ENCODE measurements around the gene OIP5.
"Not testable (repeated sequence)": the region's sequence is repeated elsewhere in the genome, so short reads cannot be mapped to it uniquely, and the experiment has no call there.

OIP5 gene

DNA sequence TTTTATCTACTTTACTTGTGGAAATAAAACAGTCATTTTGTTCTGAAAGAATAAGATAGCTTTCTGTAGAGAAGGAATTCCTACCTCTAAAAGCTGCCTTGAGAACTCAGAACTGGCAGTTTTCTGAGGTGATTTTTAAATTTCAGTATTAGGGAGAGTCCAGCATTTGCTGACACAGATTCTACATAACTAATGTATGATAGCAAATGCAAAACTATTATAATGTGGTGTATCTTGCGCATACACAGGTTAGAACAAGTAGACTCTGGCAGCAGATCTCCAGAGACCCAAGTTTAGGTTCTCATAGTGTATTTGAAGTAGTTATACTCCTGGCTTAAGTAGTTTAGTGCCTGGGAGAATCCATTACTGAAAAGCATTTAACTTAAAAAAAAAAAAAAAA lies 30.8 kb downstream of the OIP5 start:
- DNase-seq (ENCODE audit: low spot score), result no peak

DNA sequence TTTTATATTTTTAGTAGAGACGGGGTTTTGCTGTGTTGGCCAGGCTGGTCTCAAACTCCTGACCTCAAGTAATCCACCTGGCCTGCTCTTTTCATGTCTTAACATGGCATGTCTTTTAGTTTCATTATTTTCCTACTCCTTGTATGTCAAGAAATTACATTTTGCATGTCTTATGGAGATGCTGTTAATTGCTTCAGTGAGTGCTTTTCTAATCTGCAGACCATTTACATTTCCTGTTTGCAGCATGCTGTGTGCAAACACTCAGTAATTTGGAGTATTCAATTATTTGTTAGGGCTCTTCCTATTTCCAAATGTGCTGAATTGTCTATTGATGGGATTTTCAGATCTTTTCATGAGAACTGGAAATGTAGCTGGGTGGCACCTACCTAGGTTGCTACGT lies 31.3 kb downstream of the OIP5 start:
- not testable (repeated sequence) for DNase-seq (ENCODE audit: low spot score)

DNA sequence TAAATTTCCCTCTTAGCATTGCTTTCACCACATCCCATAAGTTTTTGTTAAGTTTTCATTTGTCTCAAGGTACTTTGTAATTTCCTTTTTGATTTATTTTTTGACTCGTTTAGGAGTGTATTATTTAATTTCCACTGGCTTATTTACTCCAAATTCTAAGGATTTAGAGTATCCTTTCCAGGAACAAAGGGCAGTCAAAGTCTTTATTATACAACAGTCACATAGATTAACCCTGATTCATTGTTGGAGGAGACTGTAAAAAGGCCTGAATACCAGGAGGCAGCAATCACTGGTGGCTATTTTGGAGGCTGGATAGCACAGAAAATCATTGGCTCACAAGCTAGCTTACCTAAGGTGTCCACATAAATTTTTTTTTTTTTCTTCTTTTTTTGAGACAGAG lies 39.9 kb downstream of the OIP5 start:
- DNase-seq (ENCODE audit: low spot score), result no peak

DNA sequence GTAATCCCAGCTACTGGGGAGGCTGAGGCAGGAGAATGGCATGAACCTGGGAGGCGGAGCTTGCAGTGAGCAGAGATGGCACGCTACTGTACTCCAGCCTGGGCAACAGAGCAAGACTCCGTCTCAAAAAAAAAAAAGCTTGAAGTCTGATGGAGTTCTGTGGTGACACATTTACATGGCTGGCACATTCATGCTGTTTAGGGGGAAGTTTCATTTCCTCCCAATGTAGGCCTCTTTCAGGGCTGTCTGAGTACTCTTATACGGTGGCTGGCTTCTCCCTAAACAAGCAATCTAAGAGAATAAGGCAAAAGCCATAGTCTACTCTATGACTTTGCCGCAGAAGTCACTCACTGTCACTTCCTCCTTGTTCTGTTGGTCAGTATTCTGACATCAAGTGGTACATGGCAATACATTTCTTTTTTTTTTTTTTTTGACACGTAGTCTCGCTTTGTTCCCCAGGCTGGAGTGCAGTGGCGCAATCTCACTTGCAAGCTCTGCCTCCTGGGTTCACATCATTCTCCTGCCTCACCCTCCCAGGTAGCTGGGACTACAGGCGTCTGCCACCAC lies 41.2 kb downstream of the OIP5 start:
- DNase-seq (ENCODE audit: low spot score), result peak; percentile 9

DNA sequence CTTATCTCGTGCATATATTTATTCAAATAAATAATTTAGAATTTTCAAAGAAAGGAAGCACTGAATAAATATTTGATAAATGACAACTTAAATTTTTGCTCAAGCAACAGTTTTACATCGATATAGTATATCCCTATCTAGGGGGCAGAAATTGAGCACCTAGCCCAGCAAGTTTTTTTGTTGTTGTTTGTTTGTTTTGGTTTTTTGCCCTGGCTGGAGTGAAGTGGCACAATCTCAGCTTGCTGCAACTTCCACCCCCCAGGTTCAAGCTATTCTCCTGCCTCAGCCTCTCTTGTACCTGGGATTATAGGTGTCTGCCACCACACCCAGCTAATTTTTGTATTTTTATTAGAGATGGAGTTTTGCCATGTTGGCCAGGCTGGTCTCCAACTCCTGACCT lies 42.4 kb downstream of the OIP5 start:
- no peak for DNase-seq (ENCODE audit: low spot score)

DNA sequence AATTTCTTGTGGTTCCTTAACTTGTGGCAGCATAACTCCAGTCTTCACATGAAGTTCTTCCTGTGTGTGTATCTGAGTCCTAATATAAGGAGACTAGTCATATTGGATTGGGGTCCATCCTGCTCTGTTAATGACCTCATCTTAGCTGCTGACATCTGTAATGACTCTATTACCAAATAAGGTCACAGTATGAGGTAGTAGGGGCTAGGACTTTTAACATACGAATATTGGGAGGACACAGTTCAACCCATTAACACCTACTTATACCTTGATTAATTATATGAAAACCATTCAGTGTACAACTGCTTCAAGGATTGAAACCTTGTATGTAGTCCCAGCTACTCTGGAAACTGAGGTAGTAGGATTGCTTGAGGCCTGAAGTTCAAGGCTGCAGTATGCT lies 43.9 kb downstream of the OIP5 start:
- DNase-seq (ENCODE audit: low spot score), result no peak

DNA sequence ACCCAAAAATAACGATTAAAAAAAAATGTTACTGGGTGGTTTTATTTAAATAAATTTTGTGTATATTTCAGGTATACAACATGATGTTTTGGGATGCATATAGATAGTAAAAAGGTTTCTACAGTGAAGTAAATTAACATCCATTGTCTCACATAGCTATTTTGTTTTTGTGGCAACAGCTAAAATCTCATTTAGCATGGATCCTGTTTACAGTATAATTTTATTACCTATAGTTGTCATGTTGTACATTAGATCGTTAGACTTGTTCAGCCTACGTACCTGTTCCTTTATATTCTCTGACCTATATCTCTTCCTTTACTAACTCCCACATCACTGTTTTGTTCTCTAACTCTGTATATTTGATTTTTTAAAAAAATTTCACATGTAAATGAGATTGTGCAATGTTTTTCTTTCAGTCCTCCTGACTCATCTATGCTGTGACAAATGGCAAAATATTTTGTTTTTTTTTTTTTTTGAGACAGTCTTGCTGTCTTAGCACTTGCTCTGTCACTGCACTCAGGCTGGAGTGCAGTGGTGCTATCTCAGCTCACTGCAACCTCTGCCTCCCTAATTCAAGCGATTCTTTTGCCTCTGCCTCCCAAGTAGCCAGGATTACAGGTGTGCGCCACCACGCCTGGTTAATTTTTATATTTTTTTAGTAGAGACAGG lies 45.6 kb downstream of the OIP5 start:
- DNase-seq (ENCODE audit: low spot score), result no peak

DNA sequence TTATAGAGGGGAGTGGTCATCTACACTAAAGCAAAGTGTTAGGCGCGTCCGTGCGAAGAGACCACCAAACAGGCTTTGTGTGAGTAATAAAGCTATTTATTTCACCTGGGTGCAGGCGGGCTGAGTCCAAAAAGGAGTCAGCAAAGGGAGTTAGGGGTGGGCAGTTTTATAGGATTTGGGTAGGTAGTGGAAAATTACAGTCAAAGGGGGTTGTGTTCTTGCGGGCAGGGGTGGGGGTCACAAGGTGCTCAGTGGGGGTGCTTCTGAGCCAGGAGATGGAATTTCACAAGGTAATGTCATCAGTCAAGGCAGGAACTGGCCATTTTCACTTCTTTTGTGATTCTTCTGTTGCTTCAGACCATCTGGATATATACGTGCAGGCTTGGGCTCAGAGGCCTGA lies 47.1 kb downstream of the OIP5 start:
- DNase-seq (ENCODE audit: low spot score), result no peak

DNA sequence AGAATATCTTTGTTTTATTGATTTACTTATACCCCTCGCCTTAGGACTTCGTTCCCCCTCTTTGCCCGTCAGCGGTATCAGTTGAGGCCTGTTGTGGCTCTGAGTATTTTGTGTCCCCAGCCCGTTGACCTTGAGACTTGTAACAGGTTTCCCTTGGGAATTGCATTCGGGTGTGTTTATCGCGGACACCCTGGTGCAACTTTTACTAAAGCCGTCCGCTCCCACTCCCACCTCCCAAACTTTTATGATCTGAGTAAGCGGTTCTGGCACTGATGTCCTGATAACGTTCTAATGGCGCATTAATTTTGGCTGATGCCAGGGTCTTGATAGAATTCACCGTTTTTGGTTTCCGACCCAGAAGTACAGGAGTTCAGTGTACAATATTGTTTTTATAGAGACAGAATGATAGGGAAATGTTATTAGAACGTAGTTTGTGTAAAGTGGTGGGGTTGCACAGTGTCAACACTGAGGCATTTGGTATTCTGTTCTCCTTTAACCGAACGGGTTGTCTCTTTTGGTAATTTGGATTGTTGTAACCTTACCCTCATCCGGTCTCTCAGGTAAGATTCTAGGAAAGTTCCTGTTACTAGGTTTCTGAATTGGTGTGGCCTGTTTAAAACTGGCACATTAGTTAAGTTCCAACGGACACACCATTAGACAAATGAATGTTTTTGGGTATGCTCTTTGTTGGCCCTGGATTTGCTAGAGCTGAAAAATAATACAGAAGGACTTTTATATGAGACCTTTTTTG lies 47.8 kb downstream of the OIP5 start:
- peak; percentile 9 for DNase-seq (ENCODE audit: low spot score)

DNA sequence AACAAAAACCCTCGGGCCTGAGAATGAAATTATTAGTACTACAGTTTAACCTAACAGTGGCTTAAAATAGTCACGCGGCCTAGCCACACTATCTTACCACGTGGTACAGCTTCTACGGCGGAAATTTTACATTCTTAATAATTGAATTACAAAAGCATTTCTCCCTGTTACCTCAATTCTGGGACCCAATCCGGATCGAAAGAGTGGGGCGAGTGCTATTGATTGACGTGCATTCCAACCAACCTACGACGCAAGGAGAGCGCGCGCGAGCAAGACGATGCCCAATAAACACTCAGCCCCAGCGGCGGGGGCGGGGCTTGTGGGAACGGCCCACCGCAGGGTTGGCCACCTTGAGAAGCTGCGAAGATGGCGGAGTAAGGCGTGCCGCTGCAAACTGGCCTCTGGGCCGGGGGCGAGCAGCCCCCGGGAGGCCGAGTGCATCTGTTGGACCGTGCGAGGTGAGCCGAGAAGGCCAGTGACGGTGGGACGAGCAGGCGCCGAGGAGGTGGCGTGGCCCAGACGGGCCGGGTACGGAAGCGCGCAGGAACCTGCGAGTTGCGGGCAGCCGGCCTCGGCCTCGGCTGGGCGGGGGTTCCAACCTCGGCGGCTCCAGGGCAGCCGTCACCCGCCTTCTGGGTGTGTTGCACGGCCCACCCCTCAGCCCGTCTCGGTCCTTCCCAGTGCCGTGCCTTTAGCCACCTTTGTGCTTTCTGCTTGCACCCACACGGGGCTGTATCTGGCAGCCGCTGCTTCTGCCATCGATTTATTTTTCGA lies 48.6 kb downstream of the OIP5 start:
- peak; percentile 98 for DNase-seq (ENCODE audit: low spot score)

DNA sequence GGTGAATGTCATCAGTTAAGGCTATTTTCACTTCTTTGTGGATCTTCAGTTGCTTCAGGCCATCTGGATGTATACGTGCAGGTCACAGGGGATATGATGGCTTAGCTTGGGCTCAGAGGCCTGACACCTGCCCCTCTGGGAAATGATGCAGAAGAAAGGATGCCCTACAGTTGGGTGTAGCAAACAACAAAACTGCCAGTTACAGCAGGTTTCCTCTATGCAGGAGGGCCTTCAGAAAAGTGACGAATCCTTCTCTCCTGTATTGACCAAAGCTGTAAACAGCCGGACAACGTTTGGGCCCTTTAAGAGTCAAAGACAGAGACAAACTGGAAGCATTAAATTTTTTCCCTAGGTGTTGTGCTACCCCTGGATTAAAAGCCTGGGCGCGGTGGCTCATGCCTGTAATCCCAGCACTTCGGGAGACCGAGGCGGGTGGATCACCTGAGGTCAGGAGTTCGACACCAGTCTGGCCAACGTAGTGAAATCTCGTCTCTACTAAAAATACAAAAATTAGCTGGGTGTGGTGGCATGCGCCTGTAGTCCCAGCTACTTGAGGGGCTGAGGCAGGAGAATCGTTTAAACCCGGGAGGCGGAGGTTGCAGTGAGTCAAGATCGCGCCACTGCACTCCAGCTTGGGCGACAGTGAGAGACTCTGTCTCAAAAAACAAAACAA lies 49.3 kb downstream of the OIP5 start:
- DNase-seq (ENCODE audit: low spot score), result not testable (repeated sequence)

DNA sequence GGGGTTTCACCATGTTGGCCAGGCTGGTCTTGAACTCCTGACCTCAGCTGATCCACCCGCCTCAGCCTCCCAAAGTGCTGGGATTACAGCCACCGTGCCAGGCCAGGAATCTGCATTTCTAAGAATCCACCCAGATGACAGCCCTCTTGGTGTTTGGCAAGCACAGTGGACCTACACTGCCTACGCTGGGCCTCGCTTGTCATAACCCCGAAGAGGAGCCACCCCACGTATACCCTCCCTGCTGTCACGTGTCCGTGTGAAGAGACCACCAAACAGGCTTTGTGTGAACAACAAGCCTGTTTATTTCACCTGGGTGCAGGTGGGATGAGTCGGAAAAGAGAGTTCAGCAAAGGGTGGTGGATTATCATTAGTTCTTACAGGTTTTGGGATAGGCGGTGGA lies 50.0 kb downstream of the OIP5 start:
- not testable (repeated sequence) for DNase-seq (ENCODE audit: low spot score)

DNA sequence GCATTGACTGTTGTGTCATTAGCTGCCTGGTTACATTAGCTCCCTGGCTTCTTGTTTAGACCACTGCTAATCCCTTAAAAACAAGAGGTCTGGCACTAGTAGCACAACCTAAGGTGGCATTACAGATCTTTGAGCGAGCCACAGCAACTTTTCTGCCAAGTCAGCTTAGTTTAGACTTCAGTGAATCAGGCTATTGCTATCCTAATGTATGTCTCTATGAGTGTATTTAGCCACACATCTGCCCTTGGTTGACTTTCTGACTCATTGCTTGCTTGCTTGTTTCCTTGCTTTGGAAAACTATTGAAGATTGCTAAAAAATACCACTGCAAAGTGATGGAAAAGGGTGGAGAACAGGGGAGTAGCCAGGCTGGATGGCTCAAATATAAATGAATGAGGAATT lies 51.2 kb downstream of the OIP5 start:
- no peak for DNase-seq (ENCODE audit: low spot score)

DNA sequence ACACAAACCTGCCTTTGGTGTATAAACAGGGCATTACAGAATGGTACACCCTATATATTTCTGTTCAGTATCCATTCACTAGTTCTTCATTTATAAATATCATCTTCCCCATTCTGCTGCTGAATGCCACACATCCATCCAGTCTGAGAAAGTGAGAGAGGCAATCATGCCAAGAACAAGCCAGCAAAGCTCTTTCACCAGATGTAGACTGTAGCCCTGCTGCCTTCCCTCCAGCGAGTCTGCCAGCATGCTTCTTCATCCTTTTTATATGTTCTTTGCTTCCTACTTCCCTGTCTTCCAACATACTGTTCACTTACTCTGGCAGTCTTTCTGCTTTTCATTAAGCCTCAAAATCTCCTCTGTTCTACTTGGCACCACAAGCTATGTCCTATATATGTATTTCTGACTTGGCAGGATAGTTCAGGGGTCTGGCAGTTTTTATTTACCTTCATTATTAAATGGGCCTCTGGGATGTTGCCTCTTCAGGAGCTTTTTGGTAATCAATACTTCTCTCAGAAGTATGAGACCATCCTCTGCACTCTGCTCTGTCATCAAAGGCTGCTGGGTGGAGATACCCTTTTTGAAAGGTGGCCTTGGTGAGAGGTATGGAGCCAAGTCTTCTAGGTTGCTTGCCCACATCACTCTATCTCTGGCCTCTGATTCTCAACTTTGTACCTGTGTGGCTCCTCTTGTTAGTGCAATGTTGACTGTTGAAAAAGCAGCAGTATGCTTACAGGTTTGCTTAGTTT lies 52.7 kb downstream of the OIP5 start:
- no peak for DNase-seq (ENCODE audit: low spot score)

DNA sequence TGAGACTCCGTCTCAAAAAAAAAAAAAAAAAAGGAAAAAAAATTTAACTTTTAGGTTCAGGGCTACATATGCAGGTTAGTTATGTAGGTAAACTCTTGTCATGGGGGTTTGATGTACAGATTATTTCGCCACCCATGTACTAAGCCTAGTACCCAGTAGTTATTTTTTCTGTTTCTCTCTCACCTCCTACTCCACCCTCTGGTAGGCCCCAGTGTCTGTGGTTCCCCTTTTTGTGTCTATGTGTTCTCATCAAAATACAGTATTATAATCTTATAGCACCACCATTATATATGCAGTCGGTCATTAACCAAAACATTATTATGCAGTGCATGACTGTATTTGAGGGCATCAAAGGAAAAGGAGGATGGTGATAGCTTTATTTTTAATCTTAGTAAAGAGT lies 54.1 kb downstream of the OIP5 start:
- no peak for DNase-seq (ENCODE audit: low spot score)

DNA sequence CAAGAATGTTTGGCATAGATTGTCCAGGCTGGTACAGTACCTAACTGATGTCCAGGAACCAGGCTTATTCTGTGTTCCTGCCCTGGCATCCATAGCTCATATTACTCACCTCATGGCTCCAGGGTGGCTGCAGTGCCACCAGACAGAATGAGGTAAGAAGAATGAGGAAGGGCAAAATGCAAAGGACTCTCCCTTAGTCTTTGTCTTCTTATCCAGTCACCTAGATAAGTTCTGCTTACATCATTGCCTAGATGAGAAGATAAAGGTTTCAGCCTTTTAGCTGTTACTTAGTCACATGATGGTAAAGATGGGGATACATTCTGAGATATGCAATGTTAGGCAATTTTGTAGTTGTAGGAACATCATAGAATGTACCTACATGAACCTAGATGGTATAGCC lies 55.6 kb downstream of the OIP5 start:
- DNase-seq (ENCODE audit: low spot score), result no peak

DNA sequence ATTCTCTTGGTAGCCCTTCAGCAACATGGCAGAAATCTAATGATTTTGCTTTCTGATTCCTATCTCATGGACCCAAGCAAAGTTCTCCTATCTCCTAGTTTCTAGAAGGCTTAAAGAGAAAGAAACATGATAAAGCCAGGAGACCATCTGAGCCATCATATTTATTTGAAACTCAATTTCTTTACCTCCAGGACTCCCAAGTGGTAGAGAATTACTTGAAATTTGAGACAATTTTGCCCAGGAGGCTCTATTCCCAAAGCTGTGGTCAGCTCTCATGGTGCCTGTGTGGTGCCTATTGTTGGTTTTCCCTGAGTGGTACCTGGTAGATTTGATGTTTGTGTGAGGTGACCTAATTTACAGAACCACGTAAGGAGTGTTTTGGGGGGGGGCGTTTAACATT lies 62.5 kb downstream of the OIP5 start:
- no peak for DNase-seq (ENCODE audit: low spot score)

DNA sequence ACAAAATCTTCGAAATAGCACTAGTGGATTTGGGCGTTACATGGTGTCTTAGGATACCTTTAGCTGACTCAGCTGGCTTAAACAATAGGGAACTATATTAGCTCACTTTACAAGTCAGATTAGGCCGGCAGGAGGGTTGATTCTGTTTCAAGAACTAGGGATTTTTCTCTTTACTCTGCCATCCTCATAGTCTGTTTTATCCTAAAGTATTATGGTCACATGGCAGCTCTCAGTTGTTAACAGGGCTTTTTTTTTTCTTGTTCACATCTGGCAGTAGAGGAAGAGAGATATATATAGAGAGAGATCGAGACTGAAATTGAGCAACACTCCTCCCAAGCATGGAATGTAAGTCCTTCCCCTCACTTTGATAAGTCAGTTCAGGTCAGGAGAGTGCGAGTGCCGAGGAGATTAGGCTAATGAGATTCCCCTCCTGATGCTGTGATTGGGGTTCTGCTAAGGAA lies 68.5 kb downstream of the OIP5 start:
- no peak for DNase-seq (ENCODE audit: low spot score)

DNA sequence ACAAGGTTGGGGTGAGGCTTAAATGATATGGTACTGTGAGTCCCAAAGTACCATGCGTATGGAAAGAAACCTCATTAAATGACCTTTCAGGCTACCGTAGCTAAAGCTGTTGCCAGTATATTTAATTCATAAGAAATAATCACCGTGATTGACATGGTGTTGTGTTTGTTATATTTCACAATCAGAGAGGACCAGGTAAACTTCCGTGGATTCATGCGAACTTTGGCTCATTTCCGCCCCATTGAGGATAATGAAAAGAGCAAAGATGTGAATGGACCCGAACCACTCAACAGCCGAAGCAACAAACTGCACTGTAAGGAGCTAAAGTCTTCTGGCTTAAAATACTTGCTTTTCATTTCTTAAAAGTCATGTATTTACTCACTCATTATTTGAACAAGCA lies 69.8 kb downstream of the OIP5 start:
- DNase-seq (ENCODE audit: low spot score), result no peak

DNA sequence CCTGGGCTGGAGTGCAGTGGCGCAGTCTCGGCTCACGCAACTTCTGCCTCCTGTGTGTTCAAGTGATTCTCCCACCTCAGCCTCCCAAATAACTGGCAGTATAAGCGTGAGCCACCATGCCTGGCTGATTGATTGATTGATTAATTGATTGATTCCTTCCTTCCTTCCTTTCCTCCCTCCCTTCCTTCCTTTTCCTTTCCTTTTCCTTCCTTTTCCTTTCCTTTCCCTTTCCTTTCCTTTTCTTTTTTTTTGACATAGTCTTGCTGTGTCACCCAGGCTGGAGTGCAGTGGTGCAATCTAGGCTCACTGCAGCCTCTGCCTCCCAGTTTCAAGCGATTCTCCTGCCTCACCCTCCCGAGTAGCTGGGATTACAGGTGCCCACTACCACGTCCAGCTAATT lies 71.5 kb downstream of the OIP5 start:
- not testable (repeated sequence) for DNase-seq (ENCODE audit: low spot score)

DNA sequence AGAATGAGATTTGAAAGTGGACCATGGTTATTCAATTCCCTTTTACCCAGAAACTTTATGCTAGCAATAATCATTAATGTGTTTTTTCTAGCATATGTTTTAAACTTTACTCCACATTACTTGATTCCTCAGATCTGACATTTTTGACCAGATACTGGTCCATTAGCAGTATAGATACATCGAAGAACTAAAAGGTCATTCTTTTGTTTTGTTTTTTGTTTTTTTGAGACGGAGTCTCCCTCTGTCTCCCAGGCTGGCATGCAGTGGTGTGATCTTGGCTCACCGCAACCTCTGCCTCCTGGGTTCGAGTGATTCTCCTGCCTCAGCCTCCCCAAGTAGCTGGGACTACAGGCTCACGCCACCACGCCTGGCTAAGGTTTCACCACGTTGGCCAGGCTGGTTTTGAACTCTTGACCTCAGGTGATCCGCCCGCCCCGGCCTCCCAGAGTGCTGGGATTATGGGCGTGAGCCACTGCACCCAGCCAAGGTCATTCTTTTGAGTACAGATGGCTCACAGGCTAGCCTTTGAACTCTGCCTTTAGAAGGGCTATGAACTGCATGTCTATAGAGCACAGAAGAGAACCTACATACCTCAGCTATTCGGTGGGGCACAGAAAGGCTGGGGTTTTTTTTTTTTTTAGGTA lies 72.7 kb downstream of the OIP5 start:
- no peak for DNase-seq (ENCODE audit: low spot score)
